SK-N-SH treated with all-trans-retinoic acid at 6 μM for 48 hours (cell line): ENCODE measurements around the gene TFDP1.

Experiments
- ATAC-seq: fragments of 200-7000 bp; cut with Tn5 transposase; 3 replicates; pipeline ENCODE4 v1.9.1; 2020; ENCODE audit warnings: mild to moderate bottlenecking, moderate library complexity
- ARNTL ChIP-seq: fragments of 450-650 bp; formaldehyde crosslinking; IDR thresholded peaks from 2 replicates; pipeline ENCODE4 v1.5.0; 2020; ENCODE audit warnings: low read depth, mild to moderate bottlenecking, moderate library complexity, borderline replicate concordance
- BACH2 ChIP-seq: fragments of 250-450 bp; sonication (Bioruptor Pico); IDR thresholded peaks from 2 replicates; pipeline ENCODE4 v1.9.0; 2021; ENCODE audit warnings: mild to moderate bottlenecking, borderline replicate concordance
- CSDC2 ChIP-seq: fragments of 250-450 bp; sonication (Bioruptor Pico); IDR thresholded peaks from 2 replicates; pipeline ENCODE4 v1.5.0; 2020; ENCODE audit warnings: mild to moderate bottlenecking, moderate library complexity
- ESRRG ChIP-seq: fragments of 250-450 bp; sonication (Bioruptor Pico); IDR thresholded peaks from 2 replicates; pipeline ENCODE4 v1.6.1; 2021; ENCODE audit warnings: mild to moderate bottlenecking
- GLIS3 ChIP-seq: fragments of 250-450 bp; sonication (Bioruptor Pico); IDR thresholded peaks from 2 replicates; pipeline ENCODE4 v1.5.0; 2020; ENCODE audit warnings: mild to moderate bottlenecking, moderate library complexity
- ISL1 ChIP-seq: fragments of 250-450 bp; sonication (Bioruptor Pico); IDR thresholded peaks from 2 replicates; pipeline ENCODE4 v2.1.2; 2022; ENCODE audit warnings: mild to moderate bottlenecking, moderate library complexity
- OSR1 ChIP-seq: fragments of 250-450 bp; sonication (Bioruptor Pico); IDR thresholded peaks from 2 replicates; pipeline ENCODE4 v1.8.0; 2022; ENCODE audit warnings: moderate library complexity, mild to moderate bottlenecking, inconsistent platforms
- PPARA ChIP-seq: fragments of 250-450 bp; sonication (Bioruptor Pico); IDR thresholded peaks from 2 replicates; pipeline ENCODE4 v1.5.0; 2020; ENCODE audit warnings: mild to moderate bottlenecking, borderline replicate concordance
- RARB ChIP-seq: fragments of 250-450 bp; sonication (Bioruptor Pico); IDR thresholded peaks from 2 replicates; pipeline ENCODE4 v1.8.0; 2021; ENCODE audit warnings: mild to moderate bottlenecking, moderate library complexity
- SNAI2 ChIP-seq: fragments of 250-450 bp; sonication (Bioruptor Pico); IDR thresholded peaks from 2 replicates; pipeline ENCODE4 v1.5.0; 2020; ENCODE audit warnings: mild to moderate bottlenecking, moderate library complexity
- TCF4 ChIP-seq: fragments of 250-450 bp; sonication (Bioruptor Pico); IDR thresholded peaks from 2 replicates; pipeline ENCODE4 v1.8.0; 2021; ENCODE audit warnings: mild to moderate bottlenecking, moderate library complexity, borderline replicate concordance
- ZFP3 ChIP-seq: fragments of 250-450 bp; sonication (Bioruptor Pico); IDR thresholded peaks from 2 replicates; pipeline ENCODE4 v1.5.0; 2020; ENCODE audit warnings: mild to moderate bottlenecking, moderate library complexity
- ZNF565 ChIP-seq: fragments of 450-650 bp; formaldehyde crosslinking; conservative IDR thresholded peaks from 2 replicates; pipeline ENCODE4 v1.5.0; 2020; ENCODE audit warnings: low read depth, mild to moderate bottlenecking, moderate library complexity
- ZNF70 ChIP-seq: fragments of 450-650 bp; formaldehyde crosslinking; IDR thresholded peaks from 2 replicates; pipeline ENCODE4 v1.5.0; 2020; ENCODE audit warnings: mild to moderate bottlenecking, moderate library complexity
- ZNF8 ChIP-seq: fragments of 450-650 bp; formaldehyde crosslinking; IDR thresholded peaks from 2 replicates; pipeline ENCODE4 v1.5.0; 2020; ENCODE audit warnings: mild to moderate bottlenecking, moderate library complexity
- TF ChIP-seq, protein P1 (sequence below): fragments of 250-450 bp; sonication (Bioruptor Pico); IDR thresholded peaks from 2 replicates; pipeline ENCODE4 v1.8.0; 2020; ENCODE audit warnings: mild to moderate bottlenecking, moderate library complexity, borderline replicate concordance
- TF ChIP-seq, protein P2 (sequence below): fragments of 250-450 bp; sonication (Bioruptor Pico); IDR thresholded peaks from 2 replicates; pipeline ENCODE4 v1.5.0; 2020; ENCODE audit warnings: mild to moderate bottlenecking, moderate library complexity
- TF ChIP-seq, protein P3 (sequence below): fragments of 250-450 bp; sonication (Bioruptor Pico); IDR thresholded peaks from 2 replicates; pipeline ENCODE4 v1.5.1; 2021; ENCODE audit warnings: mild to moderate bottlenecking, moderate library complexity
- TF ChIP-seq, protein P4 (sequence below): fragments of 250-450 bp; sonication (Bioruptor Pico); IDR thresholded peaks from 2 replicates; pipeline ENCODE4 v1.8.0; 2021; ENCODE audit warnings: low read depth, mild to moderate bottlenecking, moderate library complexity, borderline replicate concordance
- TF ChIP-seq, protein P5 (sequence below): fragments of 250-450 bp; sonication (Bioruptor Pico); IDR thresholded peaks from 2 replicates; pipeline ENCODE4 v1.5.1; 2020; ENCODE audit warnings: low read depth, mild to moderate bottlenecking, moderate library complexity

Gene TFDP1

GRCh38 chr13:113627136-113627535 lies 42.6 kb downstream of the TFDP1 start:
- ATAC-seq = no peak
- TF ChIP-seq RARB (CRISPR knock-in tag) = no peak
- TF ChIP-seq, protein P1, sequence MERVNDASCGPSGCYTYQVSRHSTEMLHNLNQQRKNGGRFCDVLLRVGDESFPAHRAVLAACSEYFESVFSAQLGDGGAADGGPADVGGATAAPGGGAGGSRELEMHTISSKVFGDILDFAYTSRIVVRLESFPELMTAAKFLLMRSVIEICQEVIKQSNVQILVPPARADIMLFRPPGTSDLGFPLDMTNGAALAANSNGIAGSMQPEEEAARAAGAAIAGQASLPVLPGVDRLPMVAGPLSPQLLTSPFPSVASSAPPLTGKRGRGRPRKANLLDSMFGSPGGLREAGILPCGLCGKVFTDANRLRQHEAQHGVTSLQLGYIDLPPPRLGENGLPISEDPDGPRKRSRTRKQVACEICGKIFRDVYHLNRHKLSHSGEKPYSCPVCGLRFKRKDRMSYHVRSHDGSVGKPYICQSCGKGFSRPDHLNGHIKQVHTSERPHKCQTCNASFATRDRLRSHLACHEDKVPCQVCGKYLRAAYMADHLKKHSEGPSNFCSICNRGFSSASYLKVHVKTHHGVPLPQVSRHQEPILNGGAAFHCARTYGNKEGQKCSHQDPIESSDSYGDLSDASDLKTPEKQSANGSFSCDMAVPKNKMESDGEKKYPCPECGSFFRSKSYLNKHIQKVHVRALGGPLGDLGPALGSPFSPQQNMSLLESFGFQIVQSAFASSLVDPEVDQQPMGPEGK (CRISPR knock-in tag) = no peak
- no peak for TF ChIP-seq OSR1 (CRISPR knock-in tag)
- TF ChIP-seq ARNTL (CRISPR knock-in tag) = no peak
- TF ChIP-seq CSDC2 (CRISPR knock-in tag) = no peak
- no peak for TF ChIP-seq BACH2 (CRISPR knock-in tag)
- TF ChIP-seq ZNF565 (CRISPR knock-in tag) = no peak
- TF ChIP-seq ZNF8 = no peak
- no peak for TF ChIP-seq SNAI2 (CRISPR knock-in tag)
- TF ChIP-seq PPARA (CRISPR knock-in tag) = no peak
- no peak for TF ChIP-seq ESRRG (CRISPR knock-in tag)
- TF ChIP-seq, protein P2, sequence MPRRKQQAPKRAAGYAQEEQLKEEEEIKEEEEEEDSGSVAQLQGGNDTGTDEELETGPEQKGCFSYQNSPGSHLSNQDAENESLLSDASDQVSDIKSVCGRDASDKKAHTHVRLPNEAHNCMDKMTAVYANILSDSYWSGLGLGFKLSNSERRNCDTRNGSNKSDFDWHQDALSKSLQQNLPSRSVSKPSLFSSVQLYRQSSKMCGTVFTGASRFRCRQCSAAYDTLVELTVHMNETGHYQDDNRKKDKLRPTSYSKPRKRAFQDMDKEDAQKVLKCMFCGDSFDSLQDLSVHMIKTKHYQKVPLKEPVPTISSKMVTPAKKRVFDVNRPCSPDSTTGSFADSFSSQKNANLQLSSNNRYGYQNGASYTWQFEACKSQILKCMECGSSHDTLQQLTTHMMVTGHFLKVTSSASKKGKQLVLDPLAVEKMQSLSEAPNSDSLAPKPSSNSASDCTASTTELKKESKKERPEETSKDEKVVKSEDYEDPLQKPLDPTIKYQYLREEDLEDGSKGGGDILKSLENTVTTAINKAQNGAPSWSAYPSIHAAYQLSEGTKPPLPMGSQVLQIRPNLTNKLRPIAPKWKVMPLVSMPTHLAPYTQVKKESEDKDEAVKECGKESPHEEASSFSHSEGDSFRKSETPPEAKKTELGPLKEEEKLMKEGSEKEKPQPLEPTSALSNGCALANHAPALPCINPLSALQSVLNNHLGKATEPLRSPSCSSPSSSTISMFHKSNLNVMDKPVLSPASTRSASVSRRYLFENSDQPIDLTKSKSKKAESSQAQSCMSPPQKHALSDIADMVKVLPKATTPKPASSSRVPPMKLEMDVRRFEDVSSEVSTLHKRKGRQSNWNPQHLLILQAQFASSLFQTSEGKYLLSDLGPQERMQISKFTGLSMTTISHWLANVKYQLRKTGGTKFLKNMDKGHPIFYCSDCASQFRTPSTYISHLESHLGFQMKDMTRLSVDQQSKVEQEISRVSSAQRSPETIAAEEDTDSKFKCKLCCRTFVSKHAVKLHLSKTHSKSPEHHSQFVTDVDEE (CRISPR knock-in tag) = no peak
- TF ChIP-seq, protein P3, sequence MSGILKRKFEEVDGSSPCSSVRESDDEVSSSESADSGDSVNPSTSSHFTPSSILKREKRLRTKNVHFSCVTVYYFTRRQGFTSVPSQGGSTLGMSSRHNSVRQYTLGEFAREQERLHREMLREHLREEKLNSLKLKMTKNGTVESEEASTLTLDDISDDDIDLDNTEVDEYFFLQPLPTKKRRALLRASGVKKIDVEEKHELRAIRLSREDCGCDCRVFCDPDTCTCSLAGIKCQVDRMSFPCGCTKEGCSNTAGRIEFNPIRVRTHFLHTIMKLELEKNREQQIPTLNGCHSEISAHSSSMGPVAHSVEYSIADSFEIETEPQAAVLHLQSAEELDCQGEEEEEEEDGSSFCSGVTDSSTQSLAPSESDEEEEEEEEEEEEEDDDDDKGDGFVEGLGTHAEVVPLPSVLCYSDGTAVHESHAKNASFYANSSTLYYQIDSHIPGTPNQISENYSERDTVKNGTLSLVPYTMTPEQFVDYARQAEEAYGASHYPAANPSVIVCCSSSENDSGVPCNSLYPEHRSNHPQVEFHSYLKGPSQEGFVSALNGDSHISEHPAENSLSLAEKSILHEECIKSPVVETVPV (CRISPR knock-in tag) = no peak
- TF ChIP-seq ISL1 (CRISPR knock-in tag) = no peak

DNA sequence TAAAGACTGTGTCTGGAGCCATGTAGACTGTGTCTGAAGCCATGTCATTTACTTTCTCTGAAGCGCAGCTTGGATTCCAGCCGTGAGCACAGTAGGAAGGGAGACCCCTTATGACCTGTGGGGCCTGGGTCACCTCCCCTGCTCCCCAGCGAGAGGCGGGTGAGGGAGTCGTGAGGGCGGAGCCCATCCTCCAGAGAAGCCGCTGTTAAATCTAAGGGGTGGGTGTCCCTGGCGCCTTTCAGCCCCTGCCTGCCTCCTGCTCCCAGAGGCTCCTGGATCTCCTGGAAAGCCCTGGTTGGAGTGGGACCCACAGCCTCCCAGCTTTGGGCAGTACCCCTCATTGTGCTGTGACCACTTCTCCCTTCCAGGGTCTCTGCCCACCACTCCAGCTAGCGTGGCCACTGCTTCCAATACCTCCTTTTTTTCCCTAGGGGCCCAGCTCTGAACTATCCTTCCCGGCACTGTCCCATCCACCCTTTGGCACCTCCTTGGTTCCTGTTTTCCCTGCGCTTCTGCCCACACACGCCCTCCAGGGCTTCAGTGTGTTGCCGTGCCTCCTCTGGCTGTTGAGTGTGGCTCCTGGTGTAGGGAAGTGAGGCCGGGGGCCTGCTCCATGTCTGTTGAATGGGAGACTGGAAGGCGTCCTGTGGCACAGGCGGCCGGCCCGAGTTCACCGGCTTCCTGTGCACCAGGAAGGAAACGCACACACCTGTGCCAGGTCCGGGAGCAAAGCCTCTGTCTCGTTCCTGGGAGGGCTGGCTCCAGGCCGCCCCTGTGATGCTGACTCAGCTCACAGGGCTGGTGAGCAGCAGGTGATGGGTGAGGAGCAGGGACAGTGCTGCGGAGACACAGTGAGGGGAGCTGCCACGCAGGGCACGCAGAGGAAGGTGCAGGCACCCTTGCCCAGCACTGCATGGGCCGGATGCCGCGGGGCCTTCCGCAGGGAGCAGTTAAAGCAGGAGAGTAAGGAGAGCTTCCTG lies 44.0 kb downstream of the TFDP1 start:
- no peak for ATAC-seq
- no peak for TF ChIP-seq ESRRG (CRISPR knock-in tag)
- TF ChIP-seq, protein P3 (CRISPR knock-in tag) = no peak
- TF ChIP-seq RARB (CRISPR knock-in tag) = no peak
- TF ChIP-seq BACH2 (CRISPR knock-in tag) = no peak
- TF ChIP-seq PPARA (CRISPR knock-in tag) = no peak
- no peak for TF ChIP-seq ZNF8
- TF ChIP-seq, protein P1 (CRISPR knock-in tag) = no peak
- TF ChIP-seq ZNF565 (CRISPR knock-in tag) = no peak
- TF ChIP-seq SNAI2 (CRISPR knock-in tag) = no peak
- no peak for TF ChIP-seq ISL1 (CRISPR knock-in tag)

- ATAC-seq = no peak
Observed at GRCh38 chr13:113629866-113630265, 45.3 kb downstream of the TFDP1 start.

DNA sequence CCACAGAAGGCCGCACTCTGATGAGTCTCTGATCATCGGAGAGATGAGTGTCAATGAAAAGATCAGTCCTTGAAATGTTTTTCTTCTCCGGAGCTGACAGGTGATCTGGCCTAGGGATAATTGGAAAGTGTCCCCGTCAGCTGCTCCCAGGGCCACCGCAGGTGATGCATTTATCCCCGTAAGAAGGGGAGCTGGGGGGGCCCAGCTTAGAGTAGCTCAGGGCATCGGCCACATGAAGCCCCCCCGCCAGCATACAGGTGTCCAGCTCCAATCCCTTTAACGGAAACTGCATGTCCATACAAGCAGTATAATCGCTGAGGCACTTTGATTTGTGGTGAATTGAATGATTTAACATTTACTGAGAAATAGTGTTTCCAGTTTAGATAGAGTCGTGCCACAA lies 45.7 kb downstream of the TFDP1 start:
- ATAC-seq = no peak
- TF ChIP-seq ZNF70 (CRISPR knock-in tag) = no peak
- TF ChIP-seq ZFP3 (CRISPR knock-in tag) = no peak
- no peak for TF ChIP-seq ZNF565 (CRISPR knock-in tag)
- TF ChIP-seq SNAI2 (CRISPR knock-in tag) = no peak
- no peak for TF ChIP-seq ARNTL (CRISPR knock-in tag)
- no peak for TF ChIP-seq GLIS3 (CRISPR knock-in tag)
- TF ChIP-seq, protein P4, sequence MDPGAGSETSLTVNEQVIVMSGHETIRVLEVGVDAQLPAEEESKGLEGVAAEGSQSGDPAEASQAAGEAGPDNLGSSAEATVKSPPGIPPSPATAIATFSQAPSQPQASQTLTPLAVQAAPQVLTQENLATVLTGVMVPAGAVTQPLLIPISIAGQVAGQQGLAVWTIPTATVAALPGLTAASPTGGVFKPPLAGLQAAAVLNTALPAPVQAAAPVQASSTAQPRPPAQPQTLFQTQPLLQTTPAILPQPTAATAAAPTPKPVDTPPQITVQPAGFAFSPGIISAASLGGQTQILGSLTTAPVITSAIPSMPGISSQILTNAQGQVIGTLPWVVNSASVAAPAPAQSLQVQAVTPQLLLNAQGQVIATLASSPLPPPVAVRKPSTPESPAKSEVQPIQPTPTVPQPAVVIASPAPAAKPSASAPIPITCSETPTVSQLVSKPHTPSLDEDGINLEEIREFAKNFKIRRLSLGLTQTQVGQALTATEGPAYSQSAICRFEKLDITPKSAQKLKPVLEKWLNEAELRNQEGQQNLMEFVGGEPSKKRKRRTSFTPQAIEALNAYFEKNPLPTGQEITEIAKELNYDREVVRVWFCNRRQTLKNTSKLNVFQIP (CRISPR knock-in tag) = no peak
- TF ChIP-seq BACH2 (CRISPR knock-in tag) = no peak
- TF ChIP-seq, protein P5, sequence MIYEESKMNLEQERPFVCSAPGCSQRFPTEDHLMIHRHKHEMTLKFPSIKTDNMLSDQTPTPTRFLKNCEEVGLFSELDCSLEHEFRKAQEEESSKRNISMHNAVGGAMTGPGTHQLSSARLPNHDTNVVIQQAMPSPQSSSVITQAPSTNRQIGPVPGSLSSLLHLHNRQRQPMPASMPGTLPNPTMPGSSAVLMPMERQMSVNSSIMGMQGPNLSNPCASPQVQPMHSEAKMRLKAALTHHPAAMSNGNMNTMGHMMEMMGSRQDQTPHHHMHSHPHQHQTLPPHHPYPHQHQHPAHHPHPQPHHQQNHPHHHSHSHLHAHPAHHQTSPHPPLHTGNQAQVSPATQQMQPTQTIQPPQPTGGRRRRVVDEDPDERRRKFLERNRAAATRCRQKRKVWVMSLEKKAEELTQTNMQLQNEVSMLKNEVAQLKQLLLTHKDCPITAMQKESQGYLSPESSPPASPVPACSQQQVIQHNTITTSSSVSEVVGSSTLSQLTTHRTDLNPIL = no peak
- TF ChIP-seq TCF4 (CRISPR knock-in tag) = no peak
- TF ChIP-seq ZNF8 = no peak

More at GRCh38 chr13:113629866-113630265, 45.3 kb downstream of the TFDP1 start:
- TF ChIP-seq CSDC2 (CRISPR knock-in tag) = no peak
- no peak for TF ChIP-seq ESRRG (CRISPR knock-in tag)
